H1 (cell line): ENCODE measurements around the gene CEACAM7. TPM values are rescaled to one million over a fixed set of nuclear protein-coding genes. Genes with fewer than 3 reads are reported as not detected.

ENCODE experiments used
- CHD2 ChIP-seq: IDR thresholded peaks from 2 replicates; pipeline ENCODE4 v1.6.1; 2012; ENCODE audit warnings: low read length, improper control_type of control experiment
- JUND ChIP-seq: IDR thresholded peaks from 2 replicates; pipeline ENCODE4 v1.6.1; 2011; ENCODE audit warnings: mild to moderate bottlenecking, improper control_type of control experiment, low read length
- polyA plus RNA-seq, 7 experiments: library from polyadenylated mRNA; depleted of rRNA in 3 of 7; stranded (reverse) in 5 of 7; unstranded in 2 of 7; fragments of >200 nt in 5 of 7; fragments of 200-250 nt in 2 of 7; gene quantifications; 1 replicate in 5 of 7; 2 replicates in 1 of 7; 4 replicates in 1 of 7; pipeline versions ENCODE4 v1.2.1 to v1.2.3, GENCODE V29; 2011 to 2013; ENCODE audit warnings: missing spikeins in 2 of 7, mixed read lengths in 2 of 7
- total RNA-seq: library from RNA; stranded (reverse); fragmentation: NEBNext Ultra II Directional; extraction: Animal tissue kit (Norgen Biotek cat#: 25700); gene quantifications from 2 replicates; pipeline ENCODE4 v1.2.1, GENCODE V29; 2021
- TF ChIP-seq, protein P1 (sequence below): fragments of 300-600 bp; sonication (generic); IDR thresholded peaks from 2 replicates; pipeline ENCODE4 v1.7.1; 2012; ENCODE audit warnings: low read length, moderate library complexity, mild to moderate bottlenecking, inconsistent platforms; ENCODE audit not compliant: insufficient replicate concordance

The CEACAM7 gene
- total and polyA plus RNA-seq, 2 of the 8 experiments (the other 6 are each of a cell fraction or from before 2014, with no cell fraction given), result not detected

DNA sequence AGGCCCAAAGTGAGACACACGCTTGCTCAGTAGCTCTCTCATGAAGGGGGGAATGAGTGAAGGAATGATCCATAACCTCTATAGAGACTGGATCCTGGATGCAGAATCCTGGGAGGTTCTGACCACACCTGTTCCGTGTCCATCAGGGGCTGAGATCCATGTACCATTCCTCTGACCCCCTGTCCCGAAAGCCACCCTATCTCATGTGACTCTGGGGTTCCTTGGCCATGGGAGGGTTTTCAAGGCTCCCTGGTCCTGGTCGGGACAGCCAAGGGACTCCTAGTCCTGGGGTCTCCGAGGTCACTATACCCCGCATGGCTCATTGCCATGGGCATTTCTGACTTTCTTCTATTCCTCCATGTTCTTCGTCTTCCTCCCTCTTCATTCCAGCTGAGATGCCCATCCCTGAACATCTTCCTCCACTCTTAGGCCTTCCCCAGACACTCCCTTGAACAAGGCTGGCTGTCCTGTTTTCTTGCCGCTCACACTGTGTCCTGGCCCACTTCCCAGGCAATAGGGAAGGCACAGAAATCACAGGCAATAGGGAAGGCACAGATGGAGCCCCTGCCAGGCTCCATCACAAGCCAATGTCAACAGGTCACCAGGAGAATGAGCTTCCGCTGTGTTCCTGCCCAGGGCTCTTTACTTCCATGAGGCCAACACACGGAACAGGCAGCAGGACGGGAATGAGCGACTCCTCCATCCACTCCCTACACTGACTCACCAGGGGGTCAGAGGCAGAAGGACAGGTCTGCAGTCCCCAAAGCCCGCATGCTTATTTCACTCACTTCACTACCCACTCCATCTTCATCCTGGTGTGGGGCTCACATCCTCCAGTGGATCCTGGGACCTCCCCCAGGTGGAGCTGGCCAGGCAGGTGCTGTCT is 23.5 kb upstream of the CEACAM7 start (continued):
- TF ChIP-seq JUND (no peak), CHD2 (no peak)
- TF ChIP-seq, protein P1, sequence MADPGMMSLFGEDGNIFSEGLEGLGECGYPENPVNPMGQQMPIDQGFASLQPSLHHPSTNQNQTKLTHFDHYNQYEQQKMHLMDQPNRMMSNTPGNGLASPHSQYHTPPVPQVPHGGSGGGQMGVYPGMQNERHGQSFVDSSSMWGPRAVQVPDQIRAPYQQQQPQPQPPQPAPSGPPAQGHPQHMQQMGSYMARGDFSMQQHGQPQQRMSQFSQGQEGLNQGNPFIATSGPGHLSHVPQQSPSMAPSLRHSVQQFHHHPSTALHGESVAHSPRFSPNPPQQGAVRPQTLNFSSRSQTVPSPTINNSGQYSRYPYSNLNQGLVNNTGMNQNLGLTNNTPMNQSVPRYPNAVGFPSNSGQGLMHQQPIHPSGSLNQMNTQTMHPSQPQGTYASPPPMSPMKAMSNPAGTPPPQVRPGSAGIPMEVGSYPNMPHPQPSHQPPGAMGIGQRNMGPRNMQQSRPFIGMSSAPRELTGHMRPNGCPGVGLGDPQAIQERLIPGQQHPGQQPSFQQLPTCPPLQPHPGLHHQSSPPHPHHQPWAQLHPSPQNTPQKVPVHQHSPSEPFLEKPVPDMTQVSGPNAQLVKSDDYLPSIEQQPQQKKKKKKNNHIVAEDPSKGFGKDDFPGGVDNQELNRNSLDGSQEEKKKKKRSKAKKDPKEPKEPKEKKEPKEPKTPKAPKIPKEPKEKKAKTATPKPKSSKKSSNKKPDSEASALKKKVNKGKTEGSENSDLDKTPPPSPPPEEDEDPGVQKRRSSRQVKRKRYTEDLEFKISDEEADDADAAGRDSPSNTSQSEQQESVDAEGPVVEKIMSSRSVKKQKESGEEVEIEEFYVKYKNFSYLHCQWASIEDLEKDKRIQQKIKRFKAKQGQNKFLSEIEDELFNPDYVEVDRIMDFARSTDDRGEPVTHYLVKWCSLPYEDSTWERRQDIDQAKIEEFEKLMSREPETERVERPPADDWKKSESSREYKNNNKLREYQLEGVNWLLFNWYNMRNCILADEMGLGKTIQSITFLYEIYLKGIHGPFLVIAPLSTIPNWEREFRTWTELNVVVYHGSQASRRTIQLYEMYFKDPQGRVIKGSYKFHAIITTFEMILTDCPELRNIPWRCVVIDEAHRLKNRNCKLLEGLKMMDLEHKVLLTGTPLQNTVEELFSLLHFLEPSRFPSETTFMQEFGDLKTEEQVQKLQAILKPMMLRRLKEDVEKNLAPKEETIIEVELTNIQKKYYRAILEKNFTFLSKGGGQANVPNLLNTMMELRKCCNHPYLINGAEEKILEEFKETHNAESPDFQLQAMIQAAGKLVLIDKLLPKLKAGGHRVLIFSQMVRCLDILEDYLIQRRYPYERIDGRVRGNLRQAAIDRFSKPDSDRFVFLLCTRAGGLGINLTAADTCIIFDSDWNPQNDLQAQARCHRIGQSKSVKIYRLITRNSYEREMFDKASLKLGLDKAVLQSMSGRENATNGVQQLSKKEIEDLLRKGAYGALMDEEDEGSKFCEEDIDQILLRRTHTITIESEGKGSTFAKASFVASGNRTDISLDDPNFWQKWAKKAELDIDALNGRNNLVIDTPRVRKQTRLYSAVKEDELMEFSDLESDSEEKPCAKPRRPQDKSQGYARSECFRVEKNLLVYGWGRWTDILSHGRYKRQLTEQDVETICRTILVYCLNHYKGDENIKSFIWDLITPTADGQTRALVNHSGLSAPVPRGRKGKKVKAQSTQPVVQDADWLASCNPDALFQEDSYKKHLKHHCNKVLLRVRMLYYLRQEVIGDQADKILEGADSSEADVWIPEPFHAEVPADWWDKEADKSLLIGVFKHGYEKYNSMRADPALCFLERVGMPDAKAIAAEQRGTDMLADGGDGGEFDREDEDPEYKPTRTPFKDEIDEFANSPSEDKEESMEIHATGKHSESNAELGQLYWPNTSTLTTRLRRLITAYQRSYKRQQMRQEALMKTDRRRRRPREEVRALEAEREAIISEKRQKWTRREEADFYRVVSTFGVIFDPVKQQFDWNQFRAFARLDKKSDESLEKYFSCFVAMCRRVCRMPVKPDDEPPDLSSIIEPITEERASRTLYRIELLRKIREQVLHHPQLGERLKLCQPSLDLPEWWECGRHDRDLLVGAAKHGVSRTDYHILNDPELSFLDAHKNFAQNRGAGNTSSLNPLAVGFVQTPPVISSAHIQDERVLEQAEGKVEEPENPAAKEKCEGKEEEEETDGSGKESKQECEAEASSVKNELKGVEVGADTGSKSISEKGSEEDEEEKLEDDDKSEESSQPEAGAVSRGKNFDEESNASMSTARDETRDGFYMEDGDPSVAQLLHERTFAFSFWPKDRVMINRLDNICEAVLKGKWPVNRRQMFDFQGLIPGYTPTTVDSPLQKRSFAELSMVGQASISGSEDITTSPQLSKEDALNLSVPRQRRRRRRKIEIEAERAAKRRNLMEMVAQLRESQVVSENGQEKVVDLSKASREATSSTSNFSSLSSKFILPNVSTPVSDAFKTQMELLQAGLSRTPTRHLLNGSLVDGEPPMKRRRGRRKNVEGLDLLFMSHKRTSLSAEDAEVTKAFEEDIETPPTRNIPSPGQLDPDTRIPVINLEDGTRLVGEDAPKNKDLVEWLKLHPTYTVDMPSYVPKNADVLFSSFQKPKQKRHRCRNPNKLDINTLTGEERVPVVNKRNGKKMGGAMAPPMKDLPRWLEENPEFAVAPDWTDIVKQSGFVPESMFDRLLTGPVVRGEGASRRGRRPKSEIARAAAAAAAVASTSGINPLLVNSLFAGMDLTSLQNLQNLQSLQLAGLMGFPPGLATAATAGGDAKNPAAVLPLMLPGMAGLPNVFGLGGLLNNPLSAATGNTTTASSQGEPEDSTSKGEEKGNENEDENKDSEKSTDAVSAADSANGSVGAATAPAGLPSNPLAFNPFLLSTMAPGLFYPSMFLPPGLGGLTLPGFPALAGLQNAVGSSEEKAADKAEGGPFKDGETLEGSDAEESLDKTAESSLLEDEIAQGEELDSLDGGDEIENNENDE, result no peak
- TF ChIP-seq, all 59 proteins: peak for 0
